ENCODE data around the gene KIAA1191. TPM values are rescaled to one million over a fixed set of nuclear protein-coding genes. Genes with fewer than 3 reads are reported as not detected.

The KIAA1191 gene
- total RNA-seq, 1 experiment from 2014 or later, result 92.7 TPM

GRCh38 chr5:176407456-176408251 is 46.1 kb upstream of the KIAA1191 start:
- ATAC-seq, result no peak
- CTCF ChIA-PET, result interaction anchor here (2.4 to 4.7 kb wide), 2 partner anchors 8 to 41 kb away, joined by 13 to 30 read pairs; partner anchors contain the start of genes CLTB and FAF2
- H3K9me3 Mint-ChIP-seq, result no peaks in the 10 kb centered on the region
- H3K27ac Mint-ChIP-seq, result no peak overlapping the region
- no peaks in the 10 kb centered on the region for H3K36me3 Mint-ChIP-seq
- DNase-seq (ENCODE audit: low spot score), result no peak
- TF ChIP-seq USF2 (CRISPR knock-in tag; IDR thresholded peaks at IDR 0.05) (no peak), ETV6 (CRISPR knock-in tag; IDR thresholded peaks at IDR 0.05) (no peak), ZNF232 (CRISPR knock-in tag; IDR thresholded peaks at IDR 0.05) (no peak), RORB (CRISPR knock-in tag; IDR thresholded peaks at IDR 0.05) (no peak), GTF2I (CRISPR knock-in tag; conservative IDR thresholded peaks at IDR 0.05) (no peak), AR (CRISPR knock-in tag; IDR thresholded peaks at IDR 0.05) (no peak), NFYB (CRISPR knock-in tag; conservative IDR thresholded peaks at IDR 0.05; ENCODE audit: low read depth) (no peak), JUN (CRISPR knock-in tag; IDR thresholded peaks at IDR 0.05) (no peak), HMGA2 (CRISPR knock-in tag; IDR thresholded peaks at IDR 0.05) (no peak), PREB (CRISPR knock-in tag; IDR thresholded peaks at IDR 0.05; ENCODE audit: borderline replicate concordance) (no peak), NR2C2 (CRISPR knock-in tag; IDR thresholded peaks at IDR 0.05) (no peak), GRHL2 (CRISPR knock-in tag; IDR thresholded peaks at IDR 0.05; ENCODE audit: insufficient replicate concordance, severe bottlenecking) (no peak), KAT7 (CRISPR knock-in tag; IDR thresholded peaks at IDR 0.05; ENCODE audit: borderline replicate concordance) (no peak), STAT6 (CRISPR knock-in tag; conservative IDR thresholded peaks at IDR 0.05; ENCODE audit: low read depth) (no peak), SMAD4 (CRISPR knock-in tag; IDR thresholded peaks at IDR 0.05) (no peak), SP1 (CRISPR knock-in tag; conservative IDR thresholded peaks at IDR 0.05) (no peak)
- TF ChIP-seq, protein P1, sequence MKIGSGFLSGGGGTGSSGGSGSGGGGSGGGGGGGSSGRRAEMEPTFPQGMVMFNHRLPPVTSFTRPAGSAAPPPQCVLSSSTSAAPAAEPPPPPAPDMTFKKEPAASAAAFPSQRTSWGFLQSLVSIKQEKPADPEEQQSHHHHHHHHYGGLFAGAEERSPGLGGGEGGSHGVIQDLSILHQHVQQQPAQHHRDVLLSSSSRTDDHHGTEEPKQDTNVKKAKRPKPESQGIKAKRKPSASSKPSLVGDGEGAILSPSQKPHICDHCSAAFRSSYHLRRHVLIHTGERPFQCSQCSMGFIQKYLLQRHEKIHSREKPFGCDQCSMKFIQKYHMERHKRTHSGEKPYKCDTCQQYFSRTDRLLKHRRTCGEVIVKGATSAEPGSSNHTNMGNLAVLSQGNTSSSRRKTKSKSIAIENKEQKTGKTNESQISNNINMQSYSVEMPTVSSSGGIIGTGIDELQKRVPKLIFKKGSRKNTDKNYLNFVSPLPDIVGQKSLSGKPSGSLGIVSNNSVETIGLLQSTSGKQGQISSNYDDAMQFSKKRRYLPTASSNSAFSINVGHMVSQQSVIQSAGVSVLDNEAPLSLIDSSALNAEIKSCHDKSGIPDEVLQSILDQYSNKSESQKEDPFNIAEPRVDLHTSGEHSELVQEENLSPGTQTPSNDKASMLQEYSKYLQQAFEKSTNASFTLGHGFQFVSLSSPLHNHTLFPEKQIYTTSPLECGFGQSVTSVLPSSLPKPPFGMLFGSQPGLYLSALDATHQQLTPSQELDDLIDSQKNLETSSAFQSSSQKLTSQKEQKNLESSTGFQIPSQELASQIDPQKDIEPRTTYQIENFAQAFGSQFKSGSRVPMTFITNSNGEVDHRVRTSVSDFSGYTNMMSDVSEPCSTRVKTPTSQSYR (CRISPR knock-in tag; IDR thresholded peaks at IDR 0.05), result no peak
- TF ChIP-seq, protein P2, sequence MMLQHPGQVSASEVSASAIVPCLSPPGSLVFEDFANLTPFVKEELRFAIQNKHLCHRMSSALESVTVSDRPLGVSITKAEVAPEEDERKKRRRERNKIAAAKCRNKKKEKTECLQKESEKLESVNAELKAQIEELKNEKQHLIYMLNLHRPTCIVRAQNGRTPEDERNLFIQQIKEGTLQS (CRISPR knock-in tag; conservative IDR thresholded peaks at IDR 0.05), result no peak
- TF ChIP-seq, protein P3, sequence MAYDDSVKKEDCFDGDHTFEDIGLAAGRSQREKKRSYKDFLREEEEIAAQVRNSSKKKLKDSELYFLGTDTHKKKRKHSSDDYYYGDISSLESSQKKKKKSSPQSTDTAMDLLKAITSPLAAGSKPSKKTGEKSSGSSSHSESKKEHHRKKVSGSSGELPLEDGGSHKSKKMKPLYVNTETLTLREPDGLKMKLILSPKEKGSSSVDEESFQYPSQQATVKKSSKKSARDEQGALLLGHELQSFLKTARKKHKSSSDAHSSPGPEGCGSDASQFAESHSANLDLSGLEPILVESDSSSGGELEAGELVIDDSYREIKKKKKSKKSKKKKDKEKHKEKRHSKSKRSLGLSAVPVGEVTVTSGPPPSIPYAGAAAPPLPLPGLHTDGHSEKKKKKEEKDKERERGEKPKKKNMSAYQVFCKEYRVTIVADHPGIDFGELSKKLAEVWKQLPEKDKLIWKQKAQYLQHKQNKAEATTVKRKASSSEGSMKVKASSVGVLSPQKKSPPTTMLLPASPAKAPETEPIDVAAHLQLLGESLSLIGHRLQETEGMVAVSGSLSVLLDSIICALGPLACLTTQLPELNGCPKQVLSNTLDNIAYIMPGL (CRISPR knock-in tag; IDR thresholded peaks at IDR 0.05), result no peak
- POLR2A ChIA-PET, result no interaction called here
- H3K4me3 Mint-ChIP-seq, result no peak overlapping the region
- H3K4me1 Mint-ChIP-seq, result peaks cover 3% of the 10 kb centered on the region
- H3K27me3 Mint-ChIP-seq (ENCODE audit: low read depth), result no peaks in the 10 kb centered on the region

Data from WTC11 (cell line).